Keratinocyte (primary cell): Measurements from ENCODE around the gene SPPL2B.

Experiments
- CTCF ChIP-seq, 3 experiments: IDR thresholded peaks in 1 of 3; conservative IDR thresholded peaks in 1 of 3; optimal IDR thresholded peaks in 1 of 3; 2 replicates in 2 of 3; 3 replicates in 1 of 3; pipeline versions ENCODE3 to v1.5.1; 2011; ENCODE audit warnings: low read length in 3 of 3, mild to moderate bottlenecking in 3 of 3, moderate library complexity in 2 of 3, control low read depth in 1 of 3, inconsistent platforms in 1 of 3; ENCODE audit not compliant: insufficient read depth in 2 of 3; ENCODE audit errors: extremely low read depth in 1 of 3
- EZH2 ChIP-seq: IDR thresholded peaks from one replicate; pipeline ENCODE4 v1.6.1; 2012; ENCODE audit warnings: inconsistent platforms, mild to moderate bottlenecking, low read length, moderate library complexity

GRCh38 chr19:2329501-2329916 lies 1.0 kb downstream of the SPPL2B start:
- no peak for TF ChIP-seq CTCF (optimal IDR thresholded peaks at IDR 0.05 in 1 of 3, IDR thresholded peaks at IDR 0.05 in 1 of 3, conservative IDR thresholded peaks at IDR 0.05 in 1 of 3; ENCODE audit: extremely low read depth in 1 of 3, insufficient read depth in 2 of 3, low read length in 3 of 3)
- TF ChIP-seq EZH2, result no peak
